Measurements from ENCODE around the gene AOPEP. TPM values are rescaled to one million over a fixed set of nuclear protein-coding genes. Genes with fewer than 3 reads are reported as not detected.

AOPEP gene
- total and polyA plus RNA-seq, 2 of the 13 experiments (the other 11 are each of a cell fraction or from before 2014, with no cell fraction given) = 22.2 to 41.6 TPM

- TF ChIP-seq ZMYM3 (CRISPR knock-in tag; IDR thresholded peaks at IDR 0.05) (no peak), PHF21A (CRISPR knock-in tag; IDR thresholded peaks at IDR 0.05) (no peak; the same call in none of the 2 replicates), ZNF570 (CRISPR knock-in tag; IDR thresholded peaks at IDR 0.05; ENCODE audit: borderline replicate concordance) (no peak), NR3C1 (CRISPR knock-in tag; IDR thresholded peaks at IDR 0.05) (no peak), CREB1 (IDR thresholded peaks at IDR 0.05) (no peak), CREB1 (CRISPR knock-in tag; IDR thresholded peaks at IDR 0.05) (peak; percentile 47), RARG (CRISPR knock-in tag; IDR thresholded peaks at IDR 0.05; ENCODE audit: low read depth) (no peak), PAX8 (CRISPR knock-in tag; IDR thresholded peaks at IDR 0.05; ENCODE audit: borderline replicate concordance) (no peak), ZNF576 (CRISPR knock-in tag; IDR thresholded peaks at IDR 0.05) (no peak), U2AF1 (optimal IDR thresholded peaks at IDR 0.05; ENCODE audit: low read depth, low read length) (no peak), ZBTB26 (CRISPR knock-in tag; IDR thresholded peaks at IDR 0.05; ENCODE audit: borderline replicate concordance) (peak; percentile 100), SUZ12 (IDR thresholded peaks at IDR 0.05; ENCODE audit: low read depth, low read length) (no peak), ZFY (CRISPR knock-in tag; IDR thresholded peaks at IDR 0.05) (peak; percentile 77), AFF4 (CRISPR knock-in tag; IDR thresholded peaks at IDR 0.05) (no peak), TAF1 (CRISPR knock-in tag; IDR thresholded peaks at IDR 0.05) (peak; percentile 43; the same call in 1 of the 2 replicates), ZNF616 (CRISPR knock-in tag; IDR thresholded peaks at IDR 0.05; ENCODE audit: low read depth) (no peak), SNAPC4 (CRISPR knock-in tag; IDR thresholded peaks at IDR 0.05) (no peak), KDM1A (CRISPR knock-in tag; IDR thresholded peaks at IDR 0.05) (no peak), CENPT (CRISPR knock-in tag; IDR thresholded peaks at IDR 0.05; ENCODE audit: low read depth) (no peak), GATAD2A (CRISPR knock-in tag; IDR thresholded peaks at IDR 0.05) (peak; percentile 76; the same call in 1 of the 2 replicates), ZNF121 (CRISPR knock-in tag; IDR thresholded peaks at IDR 0.05) (no peak), ZNF17 (CRISPR knock-in tag; IDR thresholded peaks at IDR 0.05) (no peak), MATR3 (CRISPR knock-in tag; IDR thresholded peaks at IDR 0.05) (no peak)
Measured at GRCh38 chr9:95024097-95024671, 297.7 kb downstream of the AOPEP start (continued).
